HepG2 (cell line): Measurements from ENCODE around the gene MARK4. TPM values are rescaled to one million over a fixed set of nuclear protein-coding genes. Genes with fewer than 3 reads are reported as not detected.

Source experiments
- ATM ChIP-seq: fragments of 450-650 bp; IDR thresholded peaks from 2 replicates; pipeline ENCODE4 v1.7.1; 2017; ENCODE audit warnings: mild to moderate bottlenecking, borderline replicate concordance
- EP300 ChIP-seq, 3 experiments: sonication (generic) in 1 of 3; formaldehyde crosslinking in 1 of 3; IDR thresholded peaks; 2 replicates each; pipeline versions ENCODE4 v1.5.1 to v1.6.1; 2011 to 2020; ENCODE audit warnings: low read depth in 2 of 3, low read length in 2 of 3, borderline replicate concordance in 1 of 3, improper control_type of control experiment in 1 of 3, mild to moderate bottlenecking in 1 of 3, missing genetic modification reagents in 1 of 3, moderate library complexity in 1 of 3
- FOXP1 ChIP-seq, 2 experiments: fragments of 450-650 bp in 1 of 2; IDR thresholded peaks; 2 replicates each; pipeline ENCODE4 v1.6.1; 2017 to 2018; ENCODE audit warnings: antibody characterized with exemption in 1 of 2
- FOXP4 ChIP-seq: sonication (generic); formaldehyde crosslinking; IDR thresholded peaks from 2 replicates; pipeline ENCODE4 v1.4.0; 2020; ENCODE audit warnings: missing genetic modification reagents
- HNF4A ChIP-seq: sonication (generic); formaldehyde crosslinking; IDR thresholded peaks from 2 replicates; pipeline ENCODE4 v1.4.0; 2020; ENCODE audit warnings: missing genetic modification reagents
- HOXA3 ChIP-seq: sonication (generic); formaldehyde crosslinking; IDR thresholded peaks from 2 replicates; pipeline ENCODE4 v1.5.0; 2020; ENCODE audit warnings: missing genetic modification reagents
- HOXA5 ChIP-seq: sonication (generic); formaldehyde crosslinking; IDR thresholded peaks from 2 replicates; pipeline ENCODE4 v1.4.0; 2020; ENCODE audit warnings: missing genetic modification reagents
- HOXA9 ChIP-seq: sonication (generic); formaldehyde crosslinking; IDR thresholded peaks from 2 replicates; pipeline ENCODE4 v1.8.1; 2022; ENCODE audit warnings: missing genetic modification reagents, mild to moderate bottlenecking, moderate library complexity, borderline replicate concordance
- KLF11 ChIP-seq: IDR thresholded peaks from 2 replicates; pipeline ENCODE4 v1.6.1; 2016; ENCODE audit warnings: missing compliant biosample characterization
- KMT2A ChIP-seq: sonication (generic); formaldehyde crosslinking; IDR thresholded peaks from 2 replicates; pipeline ENCODE4 v1.4.0; 2020; ENCODE audit warnings: missing genetic modification reagents
- MTA3 ChIP-seq: sonication (generic); formaldehyde crosslinking; IDR thresholded peaks from 2 replicates; pipeline ENCODE4 v1.4.0; 2020; ENCODE audit warnings: missing genetic modification reagents
- PHF20 ChIP-seq: sonication (generic); formaldehyde crosslinking; IDR thresholded peaks from 2 replicates; pipeline ENCODE4 v1.5.0; 2020; ENCODE audit warnings: mild to moderate bottlenecking, missing genetic modification reagents
- RFX1 ChIP-seq: fragments of 450-650 bp; IDR thresholded peaks from 2 replicates; pipeline ENCODE4 v1.6.1; 2017
- THRA ChIP-seq: sonication (generic); formaldehyde crosslinking; IDR thresholded peaks from 2 replicates; pipeline ENCODE4 v1.4.0; 2020; ENCODE audit warnings: missing genetic modification reagents, borderline replicate concordance
- USF2 ChIP-seq, 2 experiments: sonication (generic) in 1 of 2; formaldehyde crosslinking in 1 of 2; IDR thresholded peaks; 2 replicates each; pipeline versions ENCODE4 v1.5.1 to v1.6.1; 2011 to 2020; ENCODE audit warnings: borderline replicate concordance in 1 of 2, low read depth in 1 of 2, low read length in 1 of 2, mild to moderate bottlenecking in 1 of 2, missing genetic modification reagents in 1 of 2, moderate library complexity in 1 of 2
- ZBTB21 ChIP-seq: sonication (generic); formaldehyde crosslinking; IDR thresholded peaks from 2 replicates; pipeline ENCODE4 v1.4.0; 2020; ENCODE audit warnings: missing genetic modification reagents
- ZFP62 ChIP-seq: sonication (generic); formaldehyde crosslinking; IDR thresholded peaks from 2 replicates; pipeline ENCODE4 v1.4.0; 2020; ENCODE audit warnings: missing genetic modification reagents
- ZNF12 ChIP-seq: sonication (generic); formaldehyde crosslinking; IDR thresholded peaks from 2 replicates; pipeline ENCODE4 v1.5.0; 2020; ENCODE audit warnings: missing genetic modification reagents
- ZNF124 ChIP-seq: sonication (generic); formaldehyde crosslinking; IDR thresholded peaks from 2 replicates; pipeline ENCODE4 v1.4.0; 2020; ENCODE audit warnings: missing genetic modification reagents
- ZNF143 ChIP-seq: sonication (generic); formaldehyde crosslinking; IDR thresholded peaks from 2 replicates; pipeline ENCODE4 v1.4.0; 2020; ENCODE audit warnings: missing genetic modification reagents
- ZNF232 ChIP-seq: sonication (generic); formaldehyde crosslinking; IDR thresholded peaks from 2 replicates; pipeline ENCODE4 v1.4.0; 2020; ENCODE audit warnings: missing genetic modification reagents, borderline replicate concordance
- ZNF33B ChIP-seq: sonication (generic); formaldehyde crosslinking; IDR thresholded peaks from 2 replicates; pipeline ENCODE4 v1.5.1; 2020; ENCODE audit warnings: mild to moderate bottlenecking, missing genetic modification reagents
- ZNF414 ChIP-seq: sonication (generic); formaldehyde crosslinking; IDR thresholded peaks from 2 replicates; pipeline ENCODE4 v1.5.0; 2020; ENCODE audit warnings: missing genetic modification reagents
- ZNF446 ChIP-seq: sonication (generic); formaldehyde crosslinking; IDR thresholded peaks from 2 replicates; pipeline ENCODE4 v1.5.0; 2020; ENCODE audit warnings: mild to moderate bottlenecking, missing genetic modification reagents
- ZNF724P ChIP-seq: sonication (generic); formaldehyde crosslinking; IDR thresholded peaks from 2 replicates; pipeline ENCODE4 v1.8.0; 2022; ENCODE audit warnings: missing genetic modification reagents, borderline replicate concordance
- ZNF749 ChIP-seq: sonication (generic); formaldehyde crosslinking; IDR thresholded peaks from 2 replicates; pipeline ENCODE4 v1.8.0; 2022; ENCODE audit warnings: mild to moderate bottlenecking, missing genetic modification reagents, moderate library complexity, borderline replicate concordance
- polyA plus RNA-seq, 8 experiments: library from polyadenylated mRNA; depleted of rRNA in 3 of 8; stranded (reverse) in 7 of 8; unstranded in 1 of 8; fragments of >200 nt; fragmentation: Illumina TruSeq in 4 of 8; extraction: Trizol in 4 of 8; gene quantifications; 2 replicates each; pipeline versions ENCODE4 v1.2.1 to v1.2.3, GENCODE V29; 2011 to 2016; ENCODE audit warnings: low read depth in 4 of 8, missing spikeins in 1 of 8, mixed read lengths in 1 of 8; ENCODE audit not compliant: insufficient read depth in 1 of 8
- total RNA-seq, 5 experiments: library from RNA; depleted of rRNA; stranded (reverse); fragments of >200 nt; fragmentation: Illumina TruSeq; extraction: Trizol; gene quantifications; 2 replicates each; pipeline ENCODE4 v1.2.3, GENCODE V29; 2016; ENCODE audit warnings: low read depth in 1 of 5

The MARK4 gene
- total and polyA plus RNA-seq, 2 of the 13 experiments (the other 11 are each of a cell fraction or from before 2014, with no cell fraction given), result 7.0 to 12.2 TPM

- no peak for TF ChIP-seq ZNF749 (CRISPR knock-in tag)
- no peak for TF ChIP-seq PHF20 (CRISPR knock-in tag)
- TF ChIP-seq HOXA3 (CRISPR knock-in tag), result peak; percentile 26; the same call in 1 of the 2 replicates
- no peak for TF ChIP-seq USF2 (IDR thresholded peaks at IDR 0.05; ENCODE audit: low read depth, low read length)
- TF ChIP-seq USF2 (CRISPR knock-in tag; IDR thresholded peaks at IDR 0.05; ENCODE audit: borderline replicate concordance), result peak; percentile 59; the same call in 1 of the 2 replicates
- peak; percentile 54 for TF ChIP-seq HNF4A
- no peak for TF ChIP-seq ZNF143 (CRISPR knock-in tag)
- TF ChIP-seq HOXA5, result no peak
- no peak for TF ChIP-seq FOXP1 (IDR thresholded peaks at IDR 0.05)
- no peak for TF ChIP-seq FOXP1 (CRISPR knock-in tag; IDR thresholded peaks at IDR 0.05)
- TF ChIP-seq RFX1, result no peak
- TF ChIP-seq ZNF12 (CRISPR knock-in tag), result no peak
- TF ChIP-seq KMT2A (CRISPR knock-in tag), result no peak
- TF ChIP-seq ZNF124, result no peak
- no peak for TF ChIP-seq KLF11 (CRISPR knock-in tag)
- no peak for TF ChIP-seq HOXA9 (CRISPR knock-in tag)
- TF ChIP-seq ZNF446, result no peak
- TF ChIP-seq ZNF232 (CRISPR knock-in tag), result no peak
- TF ChIP-seq ATM, result no peak
- TF ChIP-seq ZNF724P (CRISPR knock-in tag), result no peak
- TF ChIP-seq EP300 (IDR thresholded peaks at IDR 0.05; ENCODE audit: low read depth in 2 of 2, low read length in 2 of 2), result no peak
- TF ChIP-seq EP300 (CRISPR knock-in tag; IDR thresholded peaks at IDR 0.05; ENCODE audit: borderline replicate concordance), result no peak
- no peak for TF ChIP-seq ZNF414 (CRISPR knock-in tag)
- TF ChIP-seq THRA (CRISPR knock-in tag), result no peak
- TF ChIP-seq ZNF33B (CRISPR knock-in tag), result no peak
- no peak for TF ChIP-seq ZBTB21 (CRISPR knock-in tag)
- no peak for TF ChIP-seq MTA3 (CRISPR knock-in tag)
- TF ChIP-seq ZFP62 (CRISPR knock-in tag), result no peak
- TF ChIP-seq FOXP4 (CRISPR knock-in tag), result no peak
Observed at GRCh38 chr19:45279587-45280192, 28.6 kb downstream of the MARK4 start (continued).
